H9 (cell line): Measurements from ENCODE around the gene CDC25B. TPM values are rescaled to one million over a fixed set of nuclear protein-coding genes. Genes with fewer than 3 reads are reported as not detected.

ENCODE experiments used
- DNase-seq: peaks from one replicate; pipeline ENCODE4 v3.0.0-alpha.2; 2017
- H2AFZ ChIP-seq: one replicate; pipeline ENCODE4 v1.6.1; 2013; ENCODE audit warnings: mild to moderate bottlenecking, low read length, control low read depth, moderate library complexity
- H2AK5ac ChIP-seq: 2 replicates; pipeline ENCODE4 v1.6.1; 2013; ENCODE audit warnings: low read length, control low read depth, mixed read lengths; ENCODE audit not compliant: insufficient read length
- H2BK120ac ChIP-seq: one replicate; pipeline ENCODE4 v1.6.1; 2013; ENCODE audit warnings: low read depth, mild to moderate bottlenecking, low read length, control low read depth, inconsistent platforms; ENCODE audit not compliant: poor library complexity, severe bottlenecking
- H2BK12ac ChIP-seq: 2 replicates; pipeline ENCODE4 v1.6.1; 2013; ENCODE audit warnings: low read length, control low read depth, mixed read lengths, low read depth; ENCODE audit not compliant: insufficient read length
- H2BK15ac ChIP-seq: 2 replicates; pipeline ENCODE4 v1.6.1; 2013; ENCODE audit warnings: low read depth, low read length, control low read depth
- H2BK20ac ChIP-seq: one replicate; pipeline ENCODE4 v1.6.1; 2013; ENCODE audit warnings: low read depth, mild to moderate bottlenecking, low read length, control low read depth, inconsistent platforms; ENCODE audit not compliant: poor library complexity, severe bottlenecking
- H2BK5ac ChIP-seq: 2 replicates; pipeline ENCODE4 v1.6.1; 2013; ENCODE audit warnings: low read length, control low read depth, mixed read lengths; ENCODE audit not compliant: insufficient read length
- H3K14ac ChIP-seq: 2 replicates; pipeline ENCODE4 v1.6.1; 2013; ENCODE audit warnings: low read length, control low read depth; ENCODE audit not compliant: insufficient read depth
- H3K18ac ChIP-seq: 2 replicates; pipeline ENCODE4 v1.6.1; 2013; ENCODE audit warnings: low read depth, mild to moderate bottlenecking, mixed read lengths, low read length, control low read depth; ENCODE audit not compliant: insufficient read length
- H3K23ac ChIP-seq: 2 replicates; pipeline ENCODE4 v1.6.1; 2013; ENCODE audit warnings: low read length, control low read depth, mixed read lengths, low read depth; ENCODE audit not compliant: insufficient read length
- H3K23me2 ChIP-seq: 2 replicates; pipeline ENCODE4 v1.6.1; 2013; ENCODE audit warnings: low read depth, mild to moderate bottlenecking, mixed read lengths, low read length, control low read depth; ENCODE audit not compliant: insufficient read length, poor library complexity, severe bottlenecking
- H3K27ac ChIP-seq: 2 replicates; pipeline ENCODE4 v1.5.1; 2013; ENCODE audit warnings: low read length, control low read depth, mixed read lengths, low read depth; ENCODE audit not compliant: insufficient read length
- H3K27me3 ChIP-seq: 2 replicates; pipeline ENCODE4 v1.6.1; 2013; ENCODE audit warnings: low read length, control low read depth, inconsistent platforms; ENCODE audit not compliant: insufficient read depth
- H3K4ac ChIP-seq: 2 replicates; pipeline ENCODE4 v1.6.1; 2013; ENCODE audit warnings: low read depth, mild to moderate bottlenecking, control low read depth, inconsistent platforms, low read length, moderate library complexity
- H3K4me1 ChIP-seq: 2 replicates; pipeline ENCODE4 v1.6.1; 2013; ENCODE audit warnings: low read length, control low read depth, inconsistent platforms; ENCODE audit not compliant: insufficient read depth
- H3K4me2 ChIP-seq: 2 replicates; pipeline ENCODE4 v1.6.1; 2013; ENCODE audit warnings: low read length, control low read depth, mixed read lengths; ENCODE audit not compliant: insufficient read length, insufficient read depth
- H3K56ac ChIP-seq: 2 replicates; pipeline ENCODE4 v1.6.1; 2013; ENCODE audit warnings: low read depth, mild to moderate bottlenecking, mixed read lengths, low read length, control low read depth; ENCODE audit not compliant: insufficient read length
- H3K79me1 ChIP-seq: 2 replicates; pipeline ENCODE4 v1.6.1; 2013; ENCODE audit warnings: low read depth, mild to moderate bottlenecking, moderate library complexity, low read length, control low read depth, inconsistent platforms; ENCODE audit not compliant: insufficient read depth, poor library complexity, severe bottlenecking
- H3K79me2 ChIP-seq: 2 replicates; pipeline ENCODE4 v1.6.1; 2013; ENCODE audit warnings: low read length, control low read depth, inconsistent platforms; ENCODE audit not compliant: insufficient read depth
- H3K9ac ChIP-seq: 2 replicates; pipeline ENCODE4 v1.6.1; 2013; ENCODE audit warnings: low read length, control low read depth, mixed read lengths; ENCODE audit not compliant: insufficient read length; ENCODE audit errors: extremely low read depth
- H3K9me3 ChIP-seq: one replicate; pipeline ENCODE4 v1.6.1; 2013; ENCODE audit warnings: low read depth, low read length, inconsistent platforms; ENCODE audit not compliant: control insufficient read depth
- H3T11ph ChIP-seq: one replicate; pipeline ENCODE4 v1.6.1; 2013; ENCODE audit warnings: mild to moderate bottlenecking, low read length, control low read depth, inconsistent platforms
- H4K20me1 ChIP-seq: one replicate; pipeline ENCODE4 v1.6.1; 2013; ENCODE audit not compliant: control insufficient read depth, insufficient read length, insufficient read depth
- H4K5ac ChIP-seq: 2 replicates; pipeline ENCODE4 v1.6.1; 2013; ENCODE audit warnings: low read depth, mild to moderate bottlenecking, mixed read lengths, low read length, control low read depth; ENCODE audit not compliant: insufficient read length
- H4K8ac ChIP-seq: replicated peaks from 2 replicates; pipeline ENCODE4 v1.6.1; 2013; ENCODE audit warnings: low read length, control low read depth, mixed read lengths, low read depth; ENCODE audit not compliant: insufficient read length
- H4K91ac ChIP-seq: 2 replicates; pipeline ENCODE4 v1.6.1; 2013; ENCODE audit warnings: low read depth, mild to moderate bottlenecking, moderate library complexity, mixed read lengths, low read length, control low read depth; ENCODE audit not compliant: insufficient read length
- H3K27ac Mint-ChIP-seq, 3 experiments: 2 replicates in 2 of 3; 3 replicates in 1 of 3; pipeline ENCODE4 v1.8.0; 2020 to 2021; ENCODE audit warnings: mixed read lengths in 3 of 3, mild to moderate bottlenecking in 1 of 3, moderate library complexity in 1 of 3
- H3K27me3 Mint-ChIP-seq: 2 replicates; pipeline ENCODE4 v1.8.0; 2021; ENCODE audit warnings: low read depth, mild to moderate bottlenecking, moderate library complexity, mixed read lengths
- H3K36me3 Mint-ChIP-seq, 3 experiments: 2 replicates in 2 of 3; 3 replicates in 1 of 3; pipeline ENCODE4 v1.8.0; 2020 to 2021; ENCODE audit warnings: low read depth in 3 of 3, mixed read lengths in 3 of 3; ENCODE audit not compliant: insufficient read depth in 1 of 3
- H3K4me1 Mint-ChIP-seq, 2 experiments: 2 replicates each; pipeline ENCODE4 v1.8.0; 2020; ENCODE audit warnings: mixed read lengths in 2 of 2
- H3K4me3 Mint-ChIP-seq, 2 experiments: 2 replicates in 1 of 2; 3 replicates in 1 of 2; pipeline ENCODE4 v1.8.0; 2020 to 2021; ENCODE audit warnings: mild to moderate bottlenecking in 2 of 2, mixed read lengths in 2 of 2, moderate library complexity in 1 of 2
- H3K9me3 Mint-ChIP-seq, 2 experiments: 2 replicates in 1 of 2; 3 replicates in 1 of 2; pipeline ENCODE4 v1.8.0; 2020; ENCODE audit warnings: mild to moderate bottlenecking in 2 of 2, mixed read lengths in 2 of 2, moderate library complexity in 1 of 2
- WGBS: extraction: QIAGEN DNeasy Blood & Tissue Kit; methylation state at CpG from one replicate; pipeline ENCODE4 v1.1.7; 2013; ENCODE audit warnings: missing lambda C conversion rate, low lambda C conversion rate, mixed read lengths; ENCODE audit not compliant: insufficient read length; ENCODE audit errors: extremely low coverage; 5-methylcytosine and 5-hydroxymethylcytosine counted together
- total RNA-seq: library from RNA; stranded (reverse); gene quantifications from 2 replicates; pipeline ENCODE4 v1.2.1, GENCODE V29; 2021
- TF ChIP-seq, protein P1 (sequence below): fragments of 200-600 bp; sonication (generic); conservative IDR thresholded peaks from 3 replicates; pipeline ENCODE4 v1.8.0; 2021; ENCODE audit warnings: antibody characterized with exemption, mild to moderate bottlenecking

Gene CDC25B
- total RNA-seq, 1 experiment from 2014 or later, result 24.0 TPM

DNA sequence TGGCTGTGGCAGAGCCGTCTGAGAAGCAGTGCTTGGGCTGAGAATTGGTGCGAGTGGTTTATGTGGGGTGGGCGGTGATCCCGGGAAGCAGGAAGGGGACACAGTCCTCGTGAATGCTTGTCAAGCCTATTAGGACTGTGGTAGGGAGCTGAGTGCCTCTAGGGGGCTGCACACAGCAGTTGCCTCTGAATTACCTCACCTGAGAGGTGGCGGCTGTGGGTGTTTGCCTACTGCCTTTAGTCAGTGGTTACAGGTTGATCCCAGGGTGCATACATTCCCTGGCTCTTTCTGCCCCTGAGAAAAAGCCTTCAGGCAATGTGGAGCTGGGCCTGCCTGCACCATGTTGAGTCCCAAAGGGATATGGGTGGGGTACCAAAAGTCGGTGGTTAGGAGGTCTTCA lies 29.4 kb downstream of the CDC25B start:
- H3K27ac ChIP-seq, result no peak overlapping the region
- no peaks in the 10 kb centered on the region for H4K20me1 ChIP-seq
- no peak overlapping the region for H4K91ac ChIP-seq
- no peak overlapping the region for H3K18ac ChIP-seq
- H3K27me3 Mint-ChIP-seq, result no peaks in the 10 kb centered on the region
- no peak overlapping the region for H3T11ph ChIP-seq
- H3K79me1 ChIP-seq, result no peaks in the 10 kb centered on the region
- H4K8ac ChIP-seq, result no peak overlapping the region
- no peak overlapping the region for H4K5ac ChIP-seq
- H3K9me3 ChIP-seq, result no peaks in the 10 kb centered on the region
- H2BK20ac ChIP-seq, result no peak overlapping the region
- no peak overlapping the region for H3K56ac ChIP-seq
- no peak overlapping the region for H2BK5ac ChIP-seq
- H2BK15ac ChIP-seq, result no peak overlapping the region
- no peak overlapping the region for H3K14ac ChIP-seq
- H2BK120ac ChIP-seq, result no peak overlapping the region
- H3K4ac ChIP-seq, result no peak overlapping the region
- H3K36me3 Mint-ChIP-seq, result peaks cover 0 to 2% (median 0%) of the 10 kb centered on the region in 3 experiments; a peak in 2 of 7 replicates
- no peaks in the 10 kb centered on the region for H3K79me2 ChIP-seq
- no peak overlapping the region for H2AFZ ChIP-seq
- H3K27ac Mint-ChIP-seq, result no peak overlapping the region; a peak in 1 of 7 replicates
- H2AK5ac ChIP-seq, result no peak overlapping the region
- no peak overlapping the region for H2BK12ac ChIP-seq
- no peak overlapping the region for H3K9ac ChIP-seq
- no peak overlapping the region; a peak in 1 of 5 replicates for H3K4me3 Mint-ChIP-seq
- H3K27me3 ChIP-seq, result no peaks in the 10 kb centered on the region
- no peaks in the 10 kb centered on the region for H3K4me1 ChIP-seq
- TF ChIP-seq, protein P1, sequence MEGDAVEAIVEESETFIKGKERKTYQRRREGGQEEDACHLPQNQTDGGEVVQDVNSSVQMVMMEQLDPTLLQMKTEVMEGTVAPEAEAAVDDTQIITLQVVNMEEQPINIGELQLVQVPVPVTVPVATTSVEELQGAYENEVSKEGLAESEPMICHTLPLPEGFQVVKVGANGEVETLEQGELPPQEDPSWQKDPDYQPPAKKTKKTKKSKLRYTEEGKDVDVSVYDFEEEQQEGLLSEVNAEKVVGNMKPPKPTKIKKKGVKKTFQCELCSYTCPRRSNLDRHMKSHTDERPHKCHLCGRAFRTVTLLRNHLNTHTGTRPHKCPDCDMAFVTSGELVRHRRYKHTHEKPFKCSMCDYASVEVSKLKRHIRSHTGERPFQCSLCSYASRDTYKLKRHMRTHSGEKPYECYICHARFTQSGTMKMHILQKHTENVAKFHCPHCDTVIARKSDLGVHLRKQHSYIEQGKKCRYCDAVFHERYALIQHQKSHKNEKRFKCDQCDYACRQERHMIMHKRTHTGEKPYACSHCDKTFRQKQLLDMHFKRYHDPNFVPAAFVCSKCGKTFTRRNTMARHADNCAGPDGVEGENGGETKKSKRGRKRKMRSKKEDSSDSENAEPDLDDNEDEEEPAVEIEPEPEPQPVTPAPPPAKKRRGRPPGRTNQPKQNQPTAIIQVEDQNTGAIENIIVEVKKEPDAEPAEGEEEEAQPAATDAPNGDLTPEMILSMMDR, result peak; percentile 51; the same call in 2 of the 3 replicates
- no peak overlapping the region for H3K4me2 ChIP-seq
- no peaks in the 10 kb centered on the region for H3K23me2 ChIP-seq
- DNase-seq, result peak; percentile 67
- H3K23ac ChIP-seq, result no peak overlapping the region
- peaks cover 4 to 8% of the 10 kb centered on the region in 2 experiments for H3K4me1 Mint-ChIP-seq
- H3K9me3 Mint-ChIP-seq, result no peaks in the 10 kb centered on the region; a peak in 1 of 5 replicates
- WGBS, result no CpG with 5 or more reads among the region's 7 CpGs
